ENCODE measurements around the gene LTB4R2. TPM values are rescaled to one million over a fixed set of nuclear protein-coding genes. Genes with fewer than 3 reads are reported as not detected.

LTB4R2 gene
- total and polyA plus RNA-seq, 2 donors (not counting 1 experiment from before 2014, with no cell fraction given): 10.7 to 11.7 TPM

GRCh38 chr14:24307156-24307574 lies 2.8 kb upstream of the LTB4R2 start:
- peaks cover 29% of the 10 kb centered on the region for H3K79me2 ChIP-seq (ENCODE audit: control insufficient read depth, insufficient read depth, low read length)
- TF ChIP-seq CTCF (IDR thresholded peaks at IDR 0.05): no peak
- no peak for TF ChIP-seq EZH2 (IDR thresholded peaks at IDR 0.05; ENCODE audit: borderline replicate concordance, insufficient read depth, low read depth, low read length, poor library complexity, severe bottlenecking)
- H3K4me3 ChIP-seq (ENCODE audit: control extremely low read depth in 1 of 5, extremely low read depth in 1 of 5, insufficient read depth in 1 of 5, low read depth in 2 of 5, low read length in 4 of 5): no peak overlapping the region
- Mint-ChIP-seq H3K4me3 (no peak overlapping the region), H3K9me3 (ENCODE audit: insufficient read depth) (no peaks in the 10 kb centered on the region), H3K27ac (no peak overlapping the region), H3K27me3 (no peaks in the 10 kb centered on the region), H3K4me1 (peaks cover 32% of the 10 kb centered on the region)
- intact Hi-C loops (cut with micrococcal nuclease): no loop called here
- no peaks in the 10 kb centered on the region for H3K9me3 ChIP-seq (ENCODE audit: control extremely low read depth in 1 of 3, control insufficient read depth in 2 of 3, insufficient read depth in 1 of 3, low read length in 2 of 3)
- no peak overlapping the region for H2AFZ ChIP-seq (ENCODE audit: insufficient read depth, low read depth, low read length, poor library complexity, severe bottlenecking)
- 88% methylated on average over 11 of the region's 11 CpGs for WGBS (ENCODE audit: insufficient coverage)
- H4K20me1 ChIP-seq (ENCODE audit: control insufficient read depth, insufficient read depth, low read length, poor library complexity, severe bottlenecking): peaks cover 32% of the 10 kb centered on the region
- peaks cover 3 to 63% of the 10 kb centered on the region in 2 experiments for H3K36me3 ChIP-seq (replicated peaks in 1 of 2; ENCODE audit: control extremely low read depth in 1 of 2, control insufficient read depth in 1 of 2, extremely low read depth in 1 of 2, insufficient read depth in 2 of 2, low read length in 1 of 2)
- H3K4me1 ChIP-seq (ENCODE audit: control insufficient read depth in 2 of 2, insufficient read depth in 2 of 2, low read length in 2 of 2): peaks cover 17 to 30% of the 10 kb centered on the region in 2 donors
- POLR2A ChIA-PET: no interaction called here
- H3K27ac ChIP-seq (ENCODE audit: low read length in 2 of 2): no peak overlapping the region
- DNase-seq (no peak), ATAC-seq (ENCODE audit: low read depth) (no peak)
- no peak overlapping the region for H3K4me2 ChIP-seq (replicated peaks; ENCODE audit: low read depth, low read length, poor library complexity, severe bottlenecking)
- CTCF ChIA-PET: interaction anchor here (0.7 to 9.4 kb wide), 31 partner anchors 9 to 687 kb away, joined by 3 to 116 read pairs (median 9); partner anchors contain the start of genes CBLN3, CHMP4A, DHRS1 and EMC9
- H3K9ac ChIP-seq (ENCODE audit: low read length): no peak overlapping the region
- no peaks in the 10 kb centered on the region for H3K27me3 ChIP-seq (replicated peaks in 1 of 4; ENCODE audit: control extremely low read depth in 1 of 4, control insufficient read depth in 3 of 4, insufficient read depth in 4 of 4, low read length in 3 of 4)

GRCh38 chr14:24307575-24308341 lies 2.2 kb upstream of the LTB4R2 start, which contains the start of gene CIDEB:
CIDEB (minus strand) TSS chr14:24307977; CDS start chr14:24307858, 119 bp downstream.
- H3K4me2 ChIP-seq (replicated peaks; ENCODE audit: low read depth, low read length, poor library complexity, severe bottlenecking): no peak within 1 kb of the TSS
- no peak within 1 kb of the TSS for H3K4me3 ChIP-seq (ENCODE audit: control extremely low read depth in 1 of 5, extremely low read depth in 1 of 5, insufficient read depth in 1 of 5, low read depth in 2 of 5, low read length in 4 of 5)
- H3K27ac ChIP-seq (ENCODE audit: low read length in 2 of 2): no peak within 1 kb of the TSS
- DNase-seq (peak; percentile 81), ATAC-seq (ENCODE audit: low read depth) (no peak)
- peaks cover 22 to 36% of the 10 kb centered on the region in 2 donors for H3K4me1 ChIP-seq (ENCODE audit: control insufficient read depth in 2 of 2, insufficient read depth in 2 of 2, low read length in 2 of 2)
- ChIA-PET CTCF (interaction anchor here (0.7 to 9.4 kb wide), 50 partner anchors 10 to 688 kb away, joined by 3 to 116 read pairs (median 4); partner anchors contain the start of genes CBLN3, CHMP4A, DCAF11 and DHRS1), POLR2A (interaction anchor here (0.8 to 1.6 kb wide), 3 partner anchors 8 to 66 kb away, joined by 4 to 12 read pairs (median 6); partner anchors contain the start of genes DHRS1, NOP9 and TINF2)
- no peaks in the 10 kb centered on the region for H3K9me3 ChIP-seq (ENCODE audit: control extremely low read depth in 1 of 3, control insufficient read depth in 2 of 3, insufficient read depth in 1 of 3, low read length in 2 of 3)
- Mint-ChIP-seq H3K4me1 (peaks cover 38% of the 10 kb centered on the region), H3K4me3 (no peak within 1 kb of the TSS), H3K27ac (peak within 1 kb of the TSS; percentile 51), H3K27me3 (no peaks in the 10 kb centered on the region), H3K9me3 (ENCODE audit: insufficient read depth) (no peaks in the 10 kb centered on the region)
- H2AFZ ChIP-seq (ENCODE audit: insufficient read depth, low read depth, low read length, poor library complexity, severe bottlenecking): no peak within 1 kb of the TSS
- no peak within 1 kb of the TSS for H3K9ac ChIP-seq (ENCODE audit: low read length)
- peaks cover 3 to 58% of the 10 kb centered on the region in 2 experiments for H3K36me3 ChIP-seq (replicated peaks in 1 of 2; ENCODE audit: control extremely low read depth in 1 of 2, control insufficient read depth in 1 of 2, extremely low read depth in 1 of 2, insufficient read depth in 2 of 2, low read length in 1 of 2)
- H4K20me1 ChIP-seq (ENCODE audit: control insufficient read depth, insufficient read depth, low read length, poor library complexity, severe bottlenecking): peaks cover 32% of the 10 kb centered on the region
- H3K79me2 ChIP-seq (ENCODE audit: control insufficient read depth, insufficient read depth, low read length): peaks cover 25% of the 10 kb centered on the region
- TF ChIP-seq EZH2 (IDR thresholded peaks at IDR 0.05; ENCODE audit: borderline replicate concordance, insufficient read depth, low read depth, low read length, poor library complexity, severe bottlenecking) (no peak), CTCF (IDR thresholded peaks at IDR 0.05) (peak; percentile 90)
- H3K27me3 ChIP-seq (replicated peaks in 1 of 4; ENCODE audit: control extremely low read depth in 1 of 4, control insufficient read depth in 3 of 4, insufficient read depth in 4 of 4, low read length in 3 of 4): no peaks in the 10 kb centered on the region
- 58% methylated on average over 6 of the region's 6 CpGs for WGBS (ENCODE audit: insufficient coverage)
- intact Hi-C loops (cut with micrococcal nuclease): loop anchor here (1.0 kb wide), 3 partner anchors 8 to 91 kb away; partner anchors contain the start of genes DHRS1, MDP1, NOP9 and RABGGTA

Data from B cell (primary cell).